Endothelial cell of umbilical vein (primary cell): ENCODE results near the gene RER1. TPM values are rescaled to one million over a fixed set of nuclear protein-coding genes. Genes with fewer than 3 reads are reported as not detected.

Experiments
- BruUV-seq: library from RNA; stranded (reverse); fragments of 400-500 nt; replicated peaks from 2 replicates; lab custom pipeline; 2021; lab: Mats Ljungman, UMichigan
- CTCF ChIA-PET: fragments of 300-600, 350-600 bp; sonication (Branson Sonifier 250); formaldehyde crosslinking; loops from one replicate; lab custom pipeline; 2021; ENCODE audit warnings: antibody characterized with exemption, inconsistent platforms; lab: Charles Lee
- POLR2A ChIA-PET: fragments of 300-600, 350-600 bp; sonication (Branson Sonifier 250); formaldehyde crosslinking; loops from one replicate; lab custom pipeline; 2021; ENCODE audit warnings: antibody characterized with exemption, inconsistent platforms; lab: Charles Lee
- DNase-seq: peaks from one replicate; pipeline ENCODE4 v3.0.0-alpha.2; 2011; ENCODE audit warnings: low read depth, low spot score
- FAIRE-seq: peaks from 2 replicates; lab custom pipeline; 2011; peaks lifted over from hg19 to GRCh38; lab: Jason Lieb, UNC
- H2AFZ ChIP-seq: 2 replicates; pipeline ENCODE4 v1.6.0; 2012; ENCODE audit warnings: low read depth, low read length, control low read depth, inconsistent platforms
- H3K27ac ChIP-seq: 2 replicates; pipeline ENCODE4 v1.5.1; 2011; ENCODE audit warnings: low read depth, mild to moderate bottlenecking, control low read depth, low read length, moderate library complexity; ENCODE audit not compliant: insufficient read depth
- H3K27me3 ChIP-seq, 2 experiments: 2 replicates each; pipeline versions ENCODE4 v1.6.0 to v1.6.1; 2011; ENCODE audit warnings: low read length in 2 of 2, mixed read lengths in 1 of 2; ENCODE audit not compliant: control insufficient read depth in 2 of 2, insufficient read depth in 2 of 2
- H3K36me3 ChIP-seq, 2 experiments: 2 replicates in 1 of 2; 3 replicates in 1 of 2; pipeline ENCODE4 v1.5.1; 2011; ENCODE audit warnings: low read length in 2 of 2, mild to moderate bottlenecking in 1 of 2, moderate library complexity in 1 of 2; ENCODE audit not compliant: control insufficient read depth in 2 of 2, insufficient read depth in 2 of 2; ENCODE audit errors: extremely low read depth in 1 of 2
- H3K4me1 ChIP-seq: 3 replicates; pipeline ENCODE4 v1.5.1; 2011; ENCODE audit warnings: mild to moderate bottlenecking, low read length; ENCODE audit not compliant: control insufficient read depth, insufficient read depth; ENCODE audit errors: extremely low read depth
- H3K4me2 ChIP-seq: 2 replicates; pipeline ENCODE4 v1.6.1; 2011; ENCODE audit warnings: low read length, control low read depth, mixed read lengths; ENCODE audit not compliant: insufficient read depth
- H3K4me3 ChIP-seq, 3 experiments: fragments of 200-600 bp in 1 of 3; sonication (generic), shearing (Covaris generic) in 1 of 3; replicated peaks in 1 of 3; 2 replicates each; pipeline ENCODE4 v1.5.1; 2011 to 2016; ENCODE audit warnings: control low read depth in 3 of 3, low read length in 3 of 3, mild to moderate bottlenecking in 2 of 3, inconsistent platforms in 1 of 3, low read depth in 1 of 3, moderate library complexity in 1 of 3; ENCODE audit not compliant: insufficient read depth in 1 of 3
- H3K79me2 ChIP-seq: 2 replicates; pipeline ENCODE4 v1.6.0; 2012; ENCODE audit warnings: low read length, inconsistent platforms; ENCODE audit not compliant: control insufficient read depth, insufficient read depth
- H3K9ac ChIP-seq: replicated peaks from 2 replicates; pipeline ENCODE3; 2011; ENCODE audit warnings: low read length, control low read depth; ENCODE audit not compliant: insufficient read depth; ENCODE audit errors: extremely low read depth
- H3K9me1 ChIP-seq: replicated peaks from 3 replicates; pipeline ENCODE4 v1.6.0; 2011; ENCODE audit warnings: mild to moderate bottlenecking, low read length; ENCODE audit not compliant: control insufficient read depth, insufficient read depth; ENCODE audit errors: extremely low read depth
- H3K9me3 ChIP-seq: replicated peaks from 2 replicates; pipeline ENCODE4 v1.5.1; 2012; ENCODE audit warnings: low read length, inconsistent platforms; ENCODE audit not compliant: control insufficient read depth, insufficient read depth
- H4K20me1 ChIP-seq: replicated peaks from 2 replicates; pipeline ENCODE3; 2011; ENCODE audit warnings: mild to moderate bottlenecking, low read length; ENCODE audit not compliant: control insufficient read depth, insufficient read depth; ENCODE audit errors: extremely low read depth
- EZH2 ChIP-seq: IDR thresholded peaks from 2 replicates; pipeline ENCODE4 v1.6.1; 2012; ENCODE audit warnings: borderline replicate concordance, low read depth, mild to moderate bottlenecking, moderate library complexity, low read length, inconsistent platforms; ENCODE audit not compliant: severe bottlenecking
- FOS ChIP-seq: IDR thresholded peaks from 2 replicates; pipeline ENCODE4 v1.6.1; 2011; ENCODE audit warnings: mild to moderate bottlenecking, low read length, moderate library complexity, borderline replicate concordance; ENCODE audit not compliant: insufficient read depth
- GATA2 ChIP-seq: IDR thresholded peaks from 2 replicates; pipeline ENCODE4 v1.7.0; 2011; ENCODE audit warnings: low read depth, mild to moderate bottlenecking, moderate library complexity, mixed read lengths, low read length; ENCODE audit not compliant: insufficient read length, insufficient read depth
- JUN ChIP-seq: IDR thresholded peaks from 2 replicates; pipeline ENCODE4 v1.6.1; 2011; ENCODE audit warnings: borderline replicate concordance, low read depth; ENCODE audit not compliant: insufficient read length, insufficient read depth
- MYC ChIP-seq: IDR thresholded peaks from one replicate; pipeline ENCODE4 v1.6.1; 2011; ENCODE audit warnings: mild to moderate bottlenecking, low read depth, low read length
- POLR2A ChIP-seq: IDR thresholded peaks from 2 replicates; pipeline ENCODE4 v1.6.1; 2012; ENCODE audit warnings: low read depth, mild to moderate bottlenecking, control low read depth, low read length
- POLR2AphosphoS5 ChIP-seq: IDR thresholded peaks from 2 replicates; pipeline ENCODE4 v1.6.1; 2012; ENCODE audit warnings: low read depth, mild to moderate bottlenecking, control low read depth, low read length, moderate library complexity; ENCODE audit not compliant: insufficient read depth
- dilution Hi-C: fragments of 300-500 bp; cut with MboI; formaldehyde crosslinking; loops from one replicate; pipeline ENCODE4 v1.15.0; 2019; ENCODE audit warnings: low sequenced_read_pairs; ENCODE audit not compliant: extremely low pct_ligation_motif_present
- intact Hi-C: fragments of 100-400 bp; cut with micrococcal nuclease; formaldehyde crosslinking; loops from one replicate; pipeline ENCODE4 v1.10.0; 2022
- polyA plus RNA-seq, 4 experiments: library from polyadenylated mRNA; depleted of rRNA in 3 of 4; stranded (reverse) in 3 of 4; unstranded in 1 of 4; fragments of >200 nt; gene quantifications; 2 replicates each; pipeline versions ENCODE4 v1.2.1 to v1.2.3, GENCODE V29; 2011 to 2012; ENCODE audit warnings: missing spikeins in 1 of 4
- total RNA-seq: library from RNA; stranded (reverse); gene quantifications from 2 replicates; pipeline ENCODE4 v1.2.3, GENCODE V29; 2021
- TF ChIP-seq, protein P1 (sequence below), 2 donors: IDR thresholded peaks; 1 replicate in 1 of 2; 2 replicates in 1 of 2; pipeline ENCODE4 v1.5.1; 2011; ENCODE audit warnings: low read length in 2 of 2, mild to moderate bottlenecking in 2 of 2, moderate library complexity in 2 of 2, control low read depth in 1 of 2, inconsistent platforms in 1 of 2, low read depth in 1 of 2; ENCODE audit not compliant: insufficient read depth in 1 of 2; ENCODE audit errors: extremely low read depth in 1 of 2
- TF ChIP-seq, protein P2 (sequence below): IDR thresholded peaks from 2 replicates; pipeline ENCODE4 v1.6.1; 2011; ENCODE audit not compliant: insufficient read depth, insufficient read length

RER1 gene
- total and polyA plus RNA-seq, 2 donors (not counting 3 experiments of a cell fraction or from before 2014, with no cell fraction given), result 179 to 292 TPM

DNA sequence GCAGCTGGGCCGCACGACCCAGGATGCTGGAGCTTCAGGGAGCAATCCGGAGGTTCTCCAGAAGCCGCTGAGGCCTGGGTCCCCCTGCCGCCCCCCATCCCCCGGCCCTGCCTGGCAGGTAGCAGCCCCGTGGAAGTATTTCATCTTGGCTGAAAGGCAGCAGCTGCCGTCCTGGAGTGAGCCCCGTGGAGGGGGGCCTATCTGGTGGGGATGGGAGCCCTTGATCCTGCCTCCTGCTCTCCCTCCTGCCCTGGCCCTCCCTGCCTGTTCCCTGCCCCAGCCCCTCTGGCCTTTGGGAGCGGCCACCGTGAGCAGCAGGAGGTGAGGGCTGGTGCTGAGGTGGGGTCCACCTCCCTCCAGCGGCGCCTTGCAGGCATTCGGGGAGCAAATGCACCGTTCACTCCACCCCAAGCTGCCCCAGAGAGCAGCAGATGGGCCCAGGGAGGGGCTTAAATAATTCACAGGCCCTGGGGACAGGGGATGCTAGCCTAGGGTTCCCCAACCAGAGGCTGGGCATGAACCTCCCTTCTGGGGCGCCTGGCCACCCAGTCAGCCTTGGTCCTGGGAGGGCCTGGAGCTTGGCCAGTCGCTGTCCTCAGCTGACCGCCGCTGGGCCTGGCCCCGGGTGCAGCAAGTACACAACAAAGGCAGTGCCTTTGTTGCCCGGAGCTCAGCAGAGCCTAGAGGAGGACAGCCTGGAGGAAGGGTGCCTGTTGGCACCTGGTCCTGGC lies 60.7 kb downstream of the RER1 start:
- Histone ChIP-seq H3K4me3 (no peak overlapping the region), H3K79me2 (no peaks in the 10 kb centered on the region), H2AFZ (peak overlapping the region; percentile 32), H3K4me1 (peaks cover 27% of the 10 kb centered on the region), H3K9me3 (no peaks in the 10 kb centered on the region), H3K4me2 (no peak overlapping the region), H4K20me1 (no peaks in the 10 kb centered on the region), H3K36me3 (no peaks in the 10 kb centered on the region), H3K9ac (peak overlapping the region; percentile 17), H3K9me1 (no peaks in the 10 kb centered on the region), H3K27ac (peak overlapping the region; percentile 90), H3K27me3 (no peaks in the 10 kb centered on the region)
- TF ChIP-seq, protein P1, sequence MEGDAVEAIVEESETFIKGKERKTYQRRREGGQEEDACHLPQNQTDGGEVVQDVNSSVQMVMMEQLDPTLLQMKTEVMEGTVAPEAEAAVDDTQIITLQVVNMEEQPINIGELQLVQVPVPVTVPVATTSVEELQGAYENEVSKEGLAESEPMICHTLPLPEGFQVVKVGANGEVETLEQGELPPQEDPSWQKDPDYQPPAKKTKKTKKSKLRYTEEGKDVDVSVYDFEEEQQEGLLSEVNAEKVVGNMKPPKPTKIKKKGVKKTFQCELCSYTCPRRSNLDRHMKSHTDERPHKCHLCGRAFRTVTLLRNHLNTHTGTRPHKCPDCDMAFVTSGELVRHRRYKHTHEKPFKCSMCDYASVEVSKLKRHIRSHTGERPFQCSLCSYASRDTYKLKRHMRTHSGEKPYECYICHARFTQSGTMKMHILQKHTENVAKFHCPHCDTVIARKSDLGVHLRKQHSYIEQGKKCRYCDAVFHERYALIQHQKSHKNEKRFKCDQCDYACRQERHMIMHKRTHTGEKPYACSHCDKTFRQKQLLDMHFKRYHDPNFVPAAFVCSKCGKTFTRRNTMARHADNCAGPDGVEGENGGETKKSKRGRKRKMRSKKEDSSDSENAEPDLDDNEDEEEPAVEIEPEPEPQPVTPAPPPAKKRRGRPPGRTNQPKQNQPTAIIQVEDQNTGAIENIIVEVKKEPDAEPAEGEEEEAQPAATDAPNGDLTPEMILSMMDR (IDR thresholded peaks at IDR 0.05; ENCODE audit: extremely low read depth in 1 of 2, insufficient read depth in 1 of 2, low read depth in 1 of 2, low read length in 2 of 2), result no peak
- no peak for TF ChIP-seq JUN
- TF ChIP-seq EZH2, result no peak
- no peak for TF ChIP-seq MYC
- no peak for TF ChIP-seq GATA2
- TF ChIP-seq POLR2AphosphoS5, result no peak
- TF ChIP-seq POLR2A, result no peak
- TF ChIP-seq, protein P2, sequence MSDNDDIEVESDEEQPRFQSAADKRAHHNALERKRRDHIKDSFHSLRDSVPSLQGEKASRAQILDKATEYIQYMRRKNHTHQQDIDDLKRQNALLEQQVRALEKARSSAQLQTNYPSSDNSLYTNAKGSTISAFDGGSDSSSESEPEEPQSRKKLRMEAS, result no peak
- no peak for TF ChIP-seq FOS
- DNase-seq, result no peak
- ChIA-PET CTCF (interaction anchor here (0.6 to 0.8 kb wide), 2 partner anchors 36 to 96 kb away, joined by 3 read pairs; no protein-coding TSS in a partner anchor), POLR2A (no interaction called here)
- peak; percentile 12 for FAIRE-seq
- BruUV-seq, result TSS peak; percentile 80
- dilution Hi-C loops (no loop called here), intact Hi-C loops (loop anchor here (2.0 kb wide), 2 partner anchors 40 to 94 kb away; partner anchors contain the start of gene PEX10)
